OCI-M2 (cell line): ENCODE data around the gene PEPD.

ENCODE experiments used
- DNase-seq: peaks from one replicate; lab custom pipeline; 2025; ENCODE audit not compliant: unreplicated experiment; lab: John Stamatoyannopoulos, UW

Gene PEPD

GRCh38 chr19:33459222-33460090 lies 62.1 kb downstream of the PEPD start:
- DNase-seq = no peak

- DNase-seq = no peak
Observed at GRCh38 chr19:33458807-33459206, 62.8 kb downstream of the PEPD start.

GRCh38 chr19:33458171-33458633 lies 63.4 kb downstream of the PEPD start:
- DNase-seq = no peak

- no peak for DNase-seq
Observed at GRCh38 chr19:33456845-33457220, 64.8 kb downstream of the PEPD start.

GRCh38 chr19:33456076-33456844 lies 65.3 kb downstream of the PEPD start:
- no peak for DNase-seq

- no peak for DNase-seq
Observed at GRCh38 chr19:33453265-33453664, 68.3 kb downstream of the PEPD start.

GRCh38 chr19:33450689-33451088 lies 70.9 kb downstream of the PEPD start:
- no peak for DNase-seq

GRCh38 chr19:33449799-33450198 lies 71.8 kb downstream of the PEPD start:
- DNase-seq = no peak

GRCh38 chr19:33448159-33448516 lies 73.5 kb downstream of the PEPD start:
- DNase-seq = no peak

- no peak for DNase-seq
Observed at GRCh38 chr19:33447336-33448158, 74.0 kb downstream of the PEPD start.

- no peak for DNase-seq
Observed at GRCh38 chr19:33446330-33447293, 75.0 kb downstream of the PEPD start.

GRCh38 chr19:33445442-33446329 lies 75.9 kb downstream of the PEPD start:
- DNase-seq = no peak

- DNase-seq = no peak
Observed at GRCh38 chr19:33444562-33445441, 76.8 kb downstream of the PEPD start.

- no peak for DNase-seq
Observed at GRCh38 chr19:33443638-33444561, 77.7 kb downstream of the PEPD start.

GRCh38 chr19:33442706-33443105 lies 78.9 kb downstream of the PEPD start:
- no peak for DNase-seq

GRCh38 chr19:33441828-33442227 lies 79.8 kb downstream of the PEPD start:
- DNase-seq = no peak

- DNase-seq = no peak
Observed at GRCh38 chr19:33441277-33441699, 80.3 kb downstream of the PEPD start.
